GM19193 (cell line): Measurements from ENCODE around the gene TRMT44.

Experiments used
- POLR2A ChIP-seq: IDR thresholded peaks from 4 replicates; pipeline ENCODE4 v1.6.1; 2011; ENCODE audit not compliant: insufficient read depth, insufficient read length; ENCODE audit errors: extremely low read depth

TRMT44 gene

DNA sequence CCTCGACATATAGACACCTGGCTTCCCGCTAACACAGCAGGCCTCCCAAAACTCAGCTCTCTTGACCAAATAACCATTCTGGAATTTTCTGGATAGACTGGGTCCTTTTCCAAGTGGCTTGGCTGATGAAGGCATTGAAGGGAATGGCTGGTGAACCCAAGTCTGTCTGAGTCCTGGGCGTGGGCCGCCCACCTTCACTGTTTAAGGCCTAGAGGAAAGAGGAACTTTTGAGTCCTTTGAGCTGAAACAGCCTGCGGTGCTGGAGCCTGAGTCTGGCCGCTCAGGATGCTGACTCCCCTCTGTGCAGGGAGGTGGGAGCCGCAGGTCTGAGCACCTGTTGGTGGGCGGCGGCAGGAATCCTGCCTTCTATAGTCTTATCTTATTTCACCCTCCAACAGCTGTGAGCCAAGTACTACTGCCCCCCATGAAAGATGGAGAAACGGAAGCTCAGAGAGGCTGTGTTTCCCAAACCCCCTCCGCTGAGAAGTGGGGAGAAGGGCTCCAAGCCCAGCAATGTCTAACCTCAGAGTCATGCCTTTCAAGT is 23.4 kb upstream of the TRMT44 start:
- no peak for TF ChIP-seq POLR2A

DNA sequence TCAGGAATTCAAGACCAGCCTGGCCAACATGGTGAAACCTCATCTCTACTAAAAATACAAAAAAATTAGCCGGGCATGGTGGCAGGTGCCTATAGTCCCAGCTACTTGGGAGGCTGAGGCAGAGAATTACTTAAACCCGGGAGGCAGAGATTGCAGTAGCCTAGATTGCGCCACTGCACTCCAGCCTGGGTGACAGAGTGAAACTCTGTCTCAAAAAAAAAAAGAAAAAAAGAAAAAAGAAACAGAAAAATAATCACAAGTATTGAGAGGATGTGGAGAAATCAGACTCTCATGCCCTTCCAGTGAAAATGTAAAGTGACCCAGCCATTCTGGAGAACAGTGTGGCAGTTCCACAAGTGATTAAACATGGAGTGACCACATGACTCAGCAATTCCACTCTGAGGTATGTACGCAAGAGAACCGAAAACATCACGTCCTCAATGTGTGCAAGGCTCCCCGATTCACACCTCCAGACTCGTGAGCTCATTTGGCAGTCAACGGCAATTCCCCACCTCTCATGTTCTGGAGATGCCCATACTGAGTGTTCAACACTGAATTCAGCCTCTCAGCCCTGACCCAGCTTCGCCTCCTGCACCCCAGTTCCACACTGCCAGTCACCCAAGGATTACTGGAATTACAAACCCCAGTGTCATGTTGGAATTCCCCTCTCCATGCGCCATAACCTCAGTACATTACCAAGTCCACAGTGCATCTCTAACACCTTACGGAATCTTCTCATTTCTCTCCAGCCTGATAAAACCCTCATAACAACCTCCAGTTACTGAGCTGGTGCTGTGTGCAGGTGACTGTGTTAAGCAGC is 21.1 kb upstream of the TRMT44 start:
- TF ChIP-seq POLR2A, result no peak

DNA sequence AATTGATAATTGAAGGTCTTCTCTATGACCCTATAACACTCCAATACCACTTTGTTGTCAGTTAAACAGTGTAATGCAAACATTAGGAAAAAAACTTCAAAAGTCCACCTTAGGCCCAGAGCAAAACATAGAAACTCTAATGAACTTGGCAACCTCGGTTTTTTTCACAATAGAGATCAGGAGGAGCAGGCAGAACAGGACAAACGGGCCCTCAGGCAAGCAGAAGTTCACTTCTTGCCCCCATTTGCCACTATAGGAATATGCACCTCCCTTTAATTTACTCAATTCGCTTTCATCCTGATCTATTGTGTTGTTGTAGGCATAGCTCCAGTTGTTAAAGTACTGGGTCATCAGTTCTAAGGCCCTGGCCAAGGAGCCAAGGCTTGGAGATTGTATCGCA is 18.2 kb upstream of the TRMT44 start:
- no peak for TF ChIP-seq POLR2A

DNA sequence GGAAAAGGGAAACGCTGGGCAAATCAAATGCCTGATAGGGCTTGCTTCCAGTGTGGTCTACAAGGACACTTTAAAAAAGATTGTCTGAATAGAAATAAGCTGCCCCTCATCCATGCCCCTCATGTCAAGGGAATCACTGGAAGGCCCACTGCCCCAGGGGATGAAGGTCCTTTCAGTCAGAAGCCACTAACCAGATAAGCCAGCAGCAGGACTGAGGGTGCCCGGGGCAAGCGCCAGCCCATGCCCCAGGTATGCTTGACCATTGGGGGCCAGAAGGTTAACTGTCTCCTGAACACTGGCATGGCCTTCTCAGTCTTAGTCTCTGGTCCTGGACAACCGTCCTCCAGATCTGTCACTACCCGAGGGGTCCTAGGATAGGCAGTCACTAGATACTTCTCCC is 17.8 kb upstream of the TRMT44 start:
- no peak for TF ChIP-seq POLR2A

DNA sequence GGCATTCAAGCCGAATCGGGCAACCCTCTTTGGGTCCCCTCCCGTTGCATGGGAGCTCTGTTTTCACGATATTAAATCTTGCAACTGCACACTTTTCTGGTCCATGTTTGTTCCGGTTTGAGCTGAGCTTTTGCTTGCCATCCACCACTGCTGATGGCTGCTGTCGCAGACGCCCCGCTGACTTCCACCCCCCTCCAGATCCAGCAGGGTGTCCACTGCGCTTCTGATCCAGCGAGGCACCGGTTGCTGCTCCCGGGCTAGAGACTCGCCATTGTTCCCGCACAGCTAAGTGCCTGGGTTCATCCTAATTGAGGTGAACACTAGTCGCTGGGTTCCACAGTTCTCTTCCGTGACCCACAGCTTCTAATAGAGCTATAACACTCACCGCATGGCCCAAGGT is 13.3 kb upstream of the TRMT44 start:
- no peak for TF ChIP-seq POLR2A

DNA sequence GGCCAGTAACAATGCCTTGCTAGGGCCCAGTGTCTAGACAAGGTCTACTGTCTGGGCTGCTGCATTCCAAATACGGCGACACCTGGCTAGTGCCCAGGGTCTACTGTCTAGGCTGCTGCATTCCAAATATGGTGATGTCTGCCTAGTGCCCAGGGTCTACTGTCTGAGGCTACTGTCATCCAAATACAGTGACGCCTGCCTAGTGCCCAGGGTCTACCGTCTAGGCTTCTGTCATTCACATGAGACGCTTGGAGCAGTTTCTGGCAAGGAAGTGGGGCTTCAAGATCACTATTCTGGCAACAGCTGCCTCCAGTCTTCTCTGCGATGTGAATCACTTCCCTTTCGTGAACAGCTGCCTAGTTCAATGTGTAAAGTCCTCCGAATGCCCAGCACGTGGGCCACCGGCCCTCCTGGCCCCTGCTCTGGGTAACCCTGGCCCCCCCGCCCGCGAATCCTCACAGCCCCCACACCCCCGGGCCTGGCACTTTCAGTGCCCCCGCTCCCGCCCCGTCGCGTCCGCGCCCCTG is 12.8 kb upstream of the TRMT44 start:
- TF ChIP-seq POLR2A, result no peak

DNA sequence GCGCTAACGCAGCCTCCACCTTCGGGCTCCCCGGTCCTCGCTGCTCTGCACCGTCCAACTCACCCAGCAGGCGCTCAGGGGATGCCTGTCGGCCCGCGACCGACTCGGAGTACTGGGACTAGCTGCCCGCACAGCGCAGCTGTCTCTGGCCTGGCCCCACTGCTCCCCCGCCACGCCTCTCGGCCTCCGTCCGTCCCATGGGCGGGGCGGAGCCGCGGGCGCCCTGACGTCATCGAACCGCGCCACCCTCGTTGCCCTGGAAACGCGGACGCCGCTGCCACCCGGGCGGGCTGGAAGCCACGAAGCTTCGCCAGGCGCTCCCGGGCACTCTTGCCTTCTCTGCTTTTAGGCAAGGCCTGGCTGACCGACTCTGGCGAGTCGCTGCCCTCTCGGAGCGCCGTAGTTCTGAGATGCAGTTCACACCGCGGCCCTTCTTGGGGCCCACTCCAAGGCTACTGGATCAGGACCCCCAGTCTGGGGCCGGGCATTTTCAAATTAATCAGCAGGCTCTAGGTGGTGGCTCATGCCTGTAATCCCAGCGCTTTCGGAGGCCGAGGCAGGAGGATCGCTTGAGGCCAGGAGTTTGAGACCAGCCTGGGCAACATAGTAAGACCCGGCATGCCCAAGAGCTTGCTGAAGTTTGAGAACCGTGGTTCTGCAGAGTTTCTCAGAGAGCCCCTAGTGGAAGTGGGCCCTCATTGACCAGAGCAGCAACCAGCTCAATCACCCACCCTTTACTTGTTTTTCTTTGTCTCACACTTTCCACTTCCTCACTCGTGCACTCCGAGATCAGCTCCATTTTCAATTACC is 12.1 kb upstream of the TRMT44 start:
- peak; percentile 81 for TF ChIP-seq POLR2A

DNA sequence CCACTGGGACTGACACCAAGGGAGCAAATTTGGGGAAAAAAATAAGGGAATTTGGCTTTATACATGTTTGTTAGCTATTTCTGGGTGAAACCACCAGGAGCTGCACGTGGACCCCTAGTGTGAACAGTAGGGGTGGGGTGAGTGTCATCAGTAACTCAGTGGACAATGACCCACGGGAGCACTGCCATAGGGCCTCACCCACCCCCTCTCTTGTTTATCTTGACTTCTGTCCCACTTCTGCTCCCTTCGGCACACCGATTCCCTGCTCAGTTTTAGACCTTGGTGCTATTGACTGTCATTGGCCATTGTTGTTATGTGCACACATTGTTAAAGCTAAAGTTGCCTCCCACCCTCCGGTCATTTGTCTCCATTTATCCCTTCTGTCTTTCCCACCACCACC is 9.0 kb upstream of the TRMT44 start:
- no peak for TF ChIP-seq POLR2A

DNA sequence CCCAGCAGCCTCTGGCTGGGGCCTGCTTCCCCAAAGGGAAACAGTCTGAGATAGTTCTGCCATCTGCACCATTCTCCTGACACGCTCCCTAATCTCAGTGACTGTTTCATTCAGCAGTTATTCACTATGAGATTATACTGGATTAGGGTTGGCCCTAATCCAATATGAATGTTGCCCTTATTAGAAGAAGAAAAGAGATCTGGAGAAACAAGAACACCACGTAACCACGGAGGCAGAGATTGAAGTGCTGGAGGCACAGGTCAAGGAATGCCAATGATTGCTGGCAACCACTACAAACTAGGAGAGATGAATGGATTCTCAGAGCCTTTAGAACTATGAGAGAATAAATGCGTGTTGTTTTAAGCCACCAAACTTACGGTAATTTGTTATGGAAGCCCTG is 7.4 kb upstream of the TRMT44 start:
- TF ChIP-seq POLR2A, result no peak

DNA sequence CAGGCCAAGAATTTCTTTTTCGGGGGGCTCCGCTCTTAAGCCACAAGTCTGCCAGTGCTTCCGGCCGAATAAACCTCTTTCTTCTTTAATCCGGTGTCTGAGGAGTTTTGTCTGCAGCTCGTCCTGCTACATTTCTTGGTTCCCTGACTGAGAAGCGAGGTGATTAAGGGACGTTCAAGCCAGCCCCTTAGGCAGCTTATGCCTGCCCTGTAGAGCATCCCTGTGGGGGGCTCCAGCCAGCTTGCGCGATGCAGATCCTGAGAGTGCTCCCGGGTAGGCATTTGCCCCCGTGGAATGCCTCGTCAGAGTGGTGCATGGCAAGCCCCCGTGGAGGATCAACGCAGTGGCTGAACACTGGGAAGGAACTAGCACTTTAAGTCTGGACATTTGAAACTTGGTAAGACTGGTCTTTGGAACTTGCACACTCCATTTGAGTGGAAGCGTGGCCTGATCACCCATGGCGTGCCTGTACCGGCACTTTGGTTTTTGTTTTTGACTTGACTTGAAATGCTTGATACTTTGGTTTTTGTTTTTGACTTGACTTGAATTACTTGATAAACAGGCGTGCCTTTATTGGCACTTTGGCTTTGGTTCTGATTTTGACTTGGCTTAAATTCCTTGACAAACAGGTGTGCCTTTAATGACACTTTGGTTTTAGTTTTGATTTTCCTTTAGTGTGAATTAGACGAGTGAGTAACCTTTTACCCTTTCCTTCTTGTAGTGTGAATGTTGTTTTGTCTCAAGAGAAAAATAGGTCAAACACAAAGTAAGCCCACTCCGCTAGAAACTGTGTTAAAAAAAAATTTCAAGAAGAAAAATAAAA is 6.1 kb upstream of the TRMT44 start:
- no peak for TF ChIP-seq POLR2A

DNA sequence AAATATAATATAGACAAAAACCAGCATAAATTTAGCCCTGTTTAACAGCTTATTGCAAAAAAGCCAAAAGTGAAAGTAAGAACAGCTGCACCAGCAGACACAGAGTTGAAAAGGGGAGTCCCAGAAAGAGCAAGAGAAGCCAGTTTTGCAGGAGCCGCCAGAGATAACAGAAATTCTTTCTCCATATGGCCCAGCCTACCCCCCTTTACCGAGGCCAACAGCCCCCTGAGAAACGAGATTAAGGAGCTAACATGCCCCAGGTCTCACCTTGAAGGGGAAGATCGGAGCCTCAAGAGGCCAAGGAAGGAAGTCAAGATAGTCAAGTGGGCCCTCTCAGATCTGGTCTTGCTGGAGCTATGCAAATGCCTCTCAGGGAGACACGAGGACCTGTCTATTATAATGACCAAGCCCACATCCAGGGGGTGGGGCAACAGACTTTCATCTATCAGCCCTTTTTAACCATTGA is 4.9 kb upstream of the TRMT44 start:
- TF ChIP-seq POLR2A, result peak; percentile 47

DNA sequence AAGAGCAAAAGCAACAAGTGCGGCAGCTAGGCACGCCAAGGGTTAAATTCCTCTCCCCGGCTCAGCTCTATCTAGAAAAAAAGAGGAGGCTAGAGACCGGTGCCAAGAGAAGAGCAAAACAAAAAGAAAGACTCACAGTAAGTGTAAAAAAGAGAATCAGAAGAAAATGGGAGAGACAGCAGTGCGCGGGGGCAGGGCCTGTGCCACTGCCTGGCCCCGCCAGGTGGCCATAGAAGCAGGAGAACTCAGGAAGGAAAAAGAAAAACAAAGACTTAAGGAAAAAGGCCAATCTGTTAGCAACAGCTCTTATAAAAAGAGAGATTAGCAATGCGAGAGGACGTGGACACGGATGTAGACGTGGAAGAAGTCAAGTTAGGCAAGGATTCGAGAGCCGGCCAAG is 3.3 kb upstream of the TRMT44 start:
- TF ChIP-seq POLR2A, result no peak

DNA sequence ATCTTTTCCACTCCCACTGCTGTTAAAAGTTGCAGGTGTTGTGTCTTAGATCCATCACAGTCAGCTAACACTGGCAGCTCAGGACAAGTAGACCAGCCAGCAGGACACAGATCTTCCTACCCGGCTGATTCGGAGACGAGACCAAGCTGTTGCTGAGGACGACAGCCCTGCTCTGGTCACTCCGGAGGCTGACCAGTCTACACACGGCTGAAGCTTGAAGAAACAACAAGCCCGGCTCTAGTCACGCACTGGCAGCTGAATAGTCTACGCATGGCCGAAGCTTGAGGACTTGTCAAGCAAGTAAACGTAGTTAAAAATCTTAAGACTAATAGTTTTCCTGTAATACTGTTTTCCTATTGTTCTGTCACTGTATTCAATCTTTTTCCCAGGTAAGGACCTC is 1.8 kb upstream of the TRMT44 start:
- TF ChIP-seq POLR2A, result no peak

DNA sequence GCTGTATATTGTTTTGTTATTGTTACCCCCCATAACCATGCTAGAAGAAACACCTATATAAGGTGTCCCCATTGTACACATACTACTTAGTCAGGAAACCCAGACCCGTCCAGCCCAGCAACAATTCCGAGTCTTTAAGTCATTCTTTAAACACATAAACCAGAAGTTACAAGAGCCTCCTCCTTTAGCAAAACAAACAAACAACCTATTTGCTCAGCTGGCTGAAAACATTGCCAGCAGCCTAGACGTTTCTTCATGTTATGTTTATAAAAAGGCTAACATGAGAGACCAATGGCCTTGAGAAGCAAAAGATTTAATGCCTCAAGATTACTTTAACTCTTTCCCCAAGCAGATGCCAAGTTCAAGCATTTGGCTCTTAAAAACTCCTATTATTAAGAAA is 1.4 kb upstream of the TRMT44 start:
- TF ChIP-seq POLR2A, result no peak
